ENCODE results near the gene TTC9B.

GRCh38 chr19:40257096-40257517 lies 38.9 kb upstream of the TTC9B start:
- TF ChIP-seq TAF1 (CRISPR knock-in tag; IDR thresholded peaks at IDR 0.05), result no peak
- no peak for TF ChIP-seq ZNF33A (CRISPR knock-in tag; IDR thresholded peaks at IDR 0.05; ENCODE audit: borderline replicate concordance)
- no peak for TF ChIP-seq CTCF (CRISPR knock-in tag; IDR thresholded peaks at IDR 0.05)
- TF ChIP-seq SMAD3 (CRISPR knock-in tag; IDR thresholded peaks at IDR 0.05), result no peak
- no peak for TF ChIP-seq ZBTB21 (CRISPR knock-in tag; IDR thresholded peaks at IDR 0.05)
- no peak for TF ChIP-seq EP300 (IDR thresholded peaks at IDR 0.05; ENCODE audit: low read depth in 2 of 2, low read length in 2 of 2)
- no peak for TF ChIP-seq EP300 (CRISPR knock-in tag; IDR thresholded peaks at IDR 0.05; ENCODE audit: borderline replicate concordance)
- TF ChIP-seq PRDM10 (CRISPR knock-in tag; IDR thresholded peaks at IDR 0.05; ENCODE audit: low read depth), result no peak
- TF ChIP-seq ZNF276 (CRISPR knock-in tag; IDR thresholded peaks at IDR 0.05; ENCODE audit: low read depth), result no peak
- TF ChIP-seq NR2C2 (CRISPR knock-in tag; IDR thresholded peaks at IDR 0.05; ENCODE audit: borderline replicate concordance), result no peak
- TF ChIP-seq HNRNPH1 (optimal IDR thresholded peaks at IDR 0.05; ENCODE audit: low read depth, low read length), result no peak
